ENCODE measurements around the gene LARP1. TPM values are rescaled to one million over a fixed set of nuclear protein-coding genes. Genes with fewer than 3 reads are reported as not detected.
"Not testable (repeated sequence)": the region's sequence is repeated elsewhere in the genome, so short reads cannot be mapped to it uniquely, and the experiment has no call there.

LARP1 gene
- total RNA-seq, 2 donors from 2014 or later, result 92.4 to 98.1 TPM

- TF ChIP-seq CTCF (IDR thresholded peaks at IDR 0.05), result no peak
- no peaks in the 10 kb centered on the region for H3K9me3 ChIP-seq
- H3K4me3 ChIP-seq, result no peak overlapping the region
- H3K4me1 ChIP-seq, result peaks cover 0 to 13% of the 10 kb centered on the region in 2 donors
- no peaks in the 10 kb centered on the region for H3K27me3 ChIP-seq
- DNase-seq (ENCODE audit: low spot score), result peak; percentile 70
- no peaks in the 10 kb centered on the region for H3K36me3 ChIP-seq
- H3K27ac ChIP-seq, result peak overlapping the region in 1 of 2 donors; percentile 21
Observed at GRCh38 chr5:154740483-154740882, 14.7 kb upstream of the LARP1 start.

- no peaks in the 10 kb centered on the region for H3K27me3 ChIP-seq
- no peak for TF ChIP-seq CTCF (IDR thresholded peaks at IDR 0.05)
- H3K9me3 ChIP-seq, result no peaks in the 10 kb centered on the region
- H3K36me3 ChIP-seq, result no peaks in the 10 kb centered on the region
- no peak for DNase-seq (ENCODE audit: low spot score)
- peaks cover 0 to 13% of the 10 kb centered on the region in 2 donors for H3K4me1 ChIP-seq
- peak overlapping the region; percentile 13 to 21 for H3K27ac ChIP-seq
- no peak overlapping the region for H3K4me3 ChIP-seq
Observed at GRCh38 chr5:154740957-154741356, 14.2 kb upstream of the LARP1 start.

- TF ChIP-seq CTCF (IDR thresholded peaks at IDR 0.05), result no peak
- no peaks in the 10 kb centered on the region for H3K36me3 ChIP-seq
- peak overlapping the region; percentile 13 to 21 for H3K27ac ChIP-seq
- no peak for DNase-seq (ENCODE audit: low spot score)
- peaks cover 0 to 13% of the 10 kb centered on the region in 2 donors for H3K4me1 ChIP-seq
- H3K27me3 ChIP-seq, result no peaks in the 10 kb centered on the region
- H3K4me3 ChIP-seq, result no peak overlapping the region
- no peaks in the 10 kb centered on the region for H3K9me3 ChIP-seq
Observed at GRCh38 chr5:154741415-154741814, 13.8 kb upstream of the LARP1 start.

- no peak for TF ChIP-seq CTCF (IDR thresholded peaks at IDR 0.05)
Observed at GRCh38 chr5:154743812-154744211, 11.4 kb upstream of the LARP1 start.

GRCh38 chr5:154745349-154745748 lies 9.8 kb upstream of the LARP1 start:
- no peak for DNase-seq (ENCODE audit: low spot score)
- no peak overlapping the region for H3K4me3 ChIP-seq
- no peak overlapping the region for H3K27ac ChIP-seq
- H3K27me3 ChIP-seq, result no peaks in the 10 kb centered on the region
- no peaks in the 10 kb centered on the region for H3K36me3 ChIP-seq
- TF ChIP-seq CTCF (IDR thresholded peaks at IDR 0.05), result no peak
- no peaks in the 10 kb centered on the region for H3K9me3 ChIP-seq
- peaks cover 0 to 12% of the 10 kb centered on the region in 2 donors for H3K4me1 ChIP-seq

More at GRCh38 chr5:154743812-154744211, 11.4 kb upstream of the LARP1 start:
- Histone ChIP-seq H3K9me3 (no peaks in the 10 kb centered on the region), H3K4me3 (no peak overlapping the region), H3K36me3 (no peaks in the 10 kb centered on the region), H3K4me1 (peaks cover 0 to 13% of the 10 kb centered on the region in 2 donors), H3K27ac (no peak overlapping the region), H3K27me3 (no peaks in the 10 kb centered on the region)
- no peak for DNase-seq (ENCODE audit: low spot score)

GRCh38 chr5:154749491-154749890 lies 5.7 kb upstream of the LARP1 start:
- H3K9me3 ChIP-seq, result no peaks in the 10 kb centered on the region
- H3K4me1 ChIP-seq, result peaks cover 0 to 15% of the 10 kb centered on the region in 2 donors
- no peak overlapping the region for H3K4me3 ChIP-seq
- H3K27ac ChIP-seq, result no peak overlapping the region
- no peaks in the 10 kb centered on the region for H3K27me3 ChIP-seq
- DNase-seq (ENCODE audit: low spot score), result no peak
- no peak for TF ChIP-seq CTCF (IDR thresholded peaks at IDR 0.05)
- no peaks in the 10 kb centered on the region for H3K36me3 ChIP-seq

- not testable (repeated sequence) for H3K36me3 ChIP-seq; H3K27ac ChIP-seq; H3K4me3 ChIP-seq; H3K9me3 ChIP-seq; H3K27me3 ChIP-seq; DNase-seq (ENCODE audit: low spot score)
- H3K4me1 ChIP-seq, result peaks cover 0 to 18% of the 10 kb centered on the region in 2 donors
Observed at GRCh38 chr5:154750641-154751040, 4.5 kb upstream of the LARP1 start.
